Endothelial cell of umbilical vein (primary cell): ENCODE data around the gene WRAP73. TPM values are rescaled to one million over a fixed set of nuclear protein-coding genes. Genes with fewer than 3 reads are reported as not detected.

ENCODE experiments used
- BruUV-seq: library from RNA; stranded (reverse); fragments of 400-500 nt; replicated peaks from 2 replicates; lab custom pipeline; 2021; lab: Mats Ljungman, UMichigan
- CTCF ChIA-PET: fragments of 300-600, 350-600 bp; sonication (Branson Sonifier 250); formaldehyde crosslinking; loops from one replicate; lab custom pipeline; 2021; ENCODE audit warnings: antibody characterized with exemption, inconsistent platforms; lab: Charles Lee
- POLR2A ChIA-PET: fragments of 300-600, 350-600 bp; sonication (Branson Sonifier 250); formaldehyde crosslinking; loops from one replicate; lab custom pipeline; 2021; ENCODE audit warnings: antibody characterized with exemption, inconsistent platforms; lab: Charles Lee
- DNase-seq: peaks from one replicate; pipeline ENCODE4 v3.0.0-alpha.2; 2011; ENCODE audit warnings: low read depth, low spot score
- FAIRE-seq: peaks from 2 replicates; lab custom pipeline; 2011; peaks lifted over from hg19 to GRCh38; lab: Jason Lieb, UNC
- H2AFZ ChIP-seq: 2 replicates; pipeline ENCODE4 v1.6.0; 2012; ENCODE audit warnings: low read depth, low read length, control low read depth, inconsistent platforms
- H3K27ac ChIP-seq: 2 replicates; pipeline ENCODE4 v1.5.1; 2011; ENCODE audit warnings: low read depth, mild to moderate bottlenecking, control low read depth, low read length, moderate library complexity; ENCODE audit not compliant: insufficient read depth
- H3K27me3 ChIP-seq, 2 experiments: 2 replicates each; pipeline versions ENCODE4 v1.6.0 to v1.6.1; 2011; ENCODE audit warnings: low read length in 2 of 2, mixed read lengths in 1 of 2; ENCODE audit not compliant: control insufficient read depth in 2 of 2, insufficient read depth in 2 of 2
- H3K36me3 ChIP-seq, 2 experiments: 2 replicates in 1 of 2; 3 replicates in 1 of 2; pipeline ENCODE4 v1.5.1; 2011; ENCODE audit warnings: low read length in 2 of 2, mild to moderate bottlenecking in 1 of 2, moderate library complexity in 1 of 2; ENCODE audit not compliant: control insufficient read depth in 2 of 2, insufficient read depth in 2 of 2; ENCODE audit errors: extremely low read depth in 1 of 2
- H3K4me1 ChIP-seq: 3 replicates; pipeline ENCODE4 v1.5.1; 2011; ENCODE audit warnings: mild to moderate bottlenecking, low read length; ENCODE audit not compliant: control insufficient read depth, insufficient read depth; ENCODE audit errors: extremely low read depth
- H3K4me2 ChIP-seq: 2 replicates; pipeline ENCODE4 v1.6.1; 2011; ENCODE audit warnings: low read length, control low read depth, mixed read lengths; ENCODE audit not compliant: insufficient read depth
- H3K4me3 ChIP-seq, 3 experiments: fragments of 200-600 bp in 1 of 3; sonication (generic), shearing (Covaris generic) in 1 of 3; replicated peaks in 1 of 3; 2 replicates each; pipeline ENCODE4 v1.5.1; 2011 to 2016; ENCODE audit warnings: control low read depth in 3 of 3, low read length in 3 of 3, mild to moderate bottlenecking in 2 of 3, inconsistent platforms in 1 of 3, low read depth in 1 of 3, moderate library complexity in 1 of 3; ENCODE audit not compliant: insufficient read depth in 1 of 3
- H3K79me2 ChIP-seq: 2 replicates; pipeline ENCODE4 v1.6.0; 2012; ENCODE audit warnings: low read length, inconsistent platforms; ENCODE audit not compliant: control insufficient read depth, insufficient read depth
- H3K9ac ChIP-seq: replicated peaks from 2 replicates; pipeline ENCODE3; 2011; ENCODE audit warnings: low read length, control low read depth; ENCODE audit not compliant: insufficient read depth; ENCODE audit errors: extremely low read depth
- H3K9me1 ChIP-seq: replicated peaks from 3 replicates; pipeline ENCODE4 v1.6.0; 2011; ENCODE audit warnings: mild to moderate bottlenecking, low read length; ENCODE audit not compliant: control insufficient read depth, insufficient read depth; ENCODE audit errors: extremely low read depth
- H3K9me3 ChIP-seq: replicated peaks from 2 replicates; pipeline ENCODE4 v1.5.1; 2012; ENCODE audit warnings: low read length, inconsistent platforms; ENCODE audit not compliant: control insufficient read depth, insufficient read depth
- H4K20me1 ChIP-seq: replicated peaks from 2 replicates; pipeline ENCODE3; 2011; ENCODE audit warnings: mild to moderate bottlenecking, low read length; ENCODE audit not compliant: control insufficient read depth, insufficient read depth; ENCODE audit errors: extremely low read depth
- EZH2 ChIP-seq: IDR thresholded peaks from 2 replicates; pipeline ENCODE4 v1.6.1; 2012; ENCODE audit warnings: borderline replicate concordance, low read depth, mild to moderate bottlenecking, moderate library complexity, low read length, inconsistent platforms; ENCODE audit not compliant: severe bottlenecking
- FOS ChIP-seq: IDR thresholded peaks from 2 replicates; pipeline ENCODE4 v1.6.1; 2011; ENCODE audit warnings: mild to moderate bottlenecking, low read length, moderate library complexity, borderline replicate concordance; ENCODE audit not compliant: insufficient read depth
- GATA2 ChIP-seq: IDR thresholded peaks from 2 replicates; pipeline ENCODE4 v1.7.0; 2011; ENCODE audit warnings: low read depth, mild to moderate bottlenecking, moderate library complexity, mixed read lengths, low read length; ENCODE audit not compliant: insufficient read length, insufficient read depth
- JUN ChIP-seq: IDR thresholded peaks from 2 replicates; pipeline ENCODE4 v1.6.1; 2011; ENCODE audit warnings: borderline replicate concordance, low read depth; ENCODE audit not compliant: insufficient read length, insufficient read depth
- MAX ChIP-seq: IDR thresholded peaks from 2 replicates; pipeline ENCODE4 v1.6.1; 2011; ENCODE audit not compliant: insufficient read depth, insufficient read length
- MYC ChIP-seq: IDR thresholded peaks from one replicate; pipeline ENCODE4 v1.6.1; 2011; ENCODE audit warnings: mild to moderate bottlenecking, low read depth, low read length
- POLR2A ChIP-seq: IDR thresholded peaks from 2 replicates; pipeline ENCODE4 v1.6.1; 2012; ENCODE audit warnings: low read depth, mild to moderate bottlenecking, control low read depth, low read length
- POLR2AphosphoS5 ChIP-seq: IDR thresholded peaks from 2 replicates; pipeline ENCODE4 v1.6.1; 2012; ENCODE audit warnings: low read depth, mild to moderate bottlenecking, control low read depth, low read length, moderate library complexity; ENCODE audit not compliant: insufficient read depth
- dilution Hi-C: fragments of 300-500 bp; cut with MboI; formaldehyde crosslinking; loops from one replicate; pipeline ENCODE4 v1.15.0; 2019; ENCODE audit warnings: low sequenced_read_pairs; ENCODE audit not compliant: extremely low pct_ligation_motif_present
- intact Hi-C: fragments of 100-400 bp; cut with micrococcal nuclease; formaldehyde crosslinking; loops from one replicate; pipeline ENCODE4 v1.10.0; 2022
- polyA plus RNA-seq, 4 experiments: library from polyadenylated mRNA; depleted of rRNA in 3 of 4; stranded (reverse) in 3 of 4; unstranded in 1 of 4; fragments of >200 nt; gene quantifications; 2 replicates each; pipeline versions ENCODE4 v1.2.1 to v1.2.3, GENCODE V29; 2011 to 2012; ENCODE audit warnings: missing spikeins in 1 of 4
- total RNA-seq: library from RNA; stranded (reverse); gene quantifications from 2 replicates; pipeline ENCODE4 v1.2.3, GENCODE V29; 2021
- TF ChIP-seq, protein P1 (sequence below), 2 donors: IDR thresholded peaks; 1 replicate in 1 of 2; 2 replicates in 1 of 2; pipeline ENCODE4 v1.5.1; 2011; ENCODE audit warnings: low read length in 2 of 2, mild to moderate bottlenecking in 2 of 2, moderate library complexity in 2 of 2, control low read depth in 1 of 2, inconsistent platforms in 1 of 2, low read depth in 1 of 2; ENCODE audit not compliant: insufficient read depth in 1 of 2; ENCODE audit errors: extremely low read depth in 1 of 2

WRAP73 gene
- total and polyA plus RNA-seq, 2 donors (not counting 3 experiments of a cell fraction or from before 2014, with no cell fraction given): 23.0 to 50.7 TPM

GRCh38 chr1:3641816-3642215 is 8.1 kb downstream of the WRAP73 start:
- ChIA-PET POLR2A (interaction anchor here (0.6 kb wide), 1 partner anchor 23 kb away, joined by 5 read pairs; no protein-coding TSS in a partner anchor), CTCF (interaction anchor here (0.9 to 1.2 kb wide), 2 partner anchors 83 to 189 kb away, joined by 3 to 4 read pairs; no protein-coding TSS in a partner anchor)
- Histone ChIP-seq H2AFZ (no peak overlapping the region), H3K9ac (no peak overlapping the region), H3K79me2 (no peaks in the 10 kb centered on the region), H3K36me3 (peaks cover 0 to 13% of the 10 kb centered on the region in 2 experiments), H3K9me3 (no peaks in the 10 kb centered on the region), H3K27ac (no peak overlapping the region), H3K4me3 (no peak overlapping the region), H3K4me2 (no peak overlapping the region), H4K20me1 (no peaks in the 10 kb centered on the region), H3K4me1 (no peaks in the 10 kb centered on the region), H3K27me3 (no peaks in the 10 kb centered on the region), H3K9me1 (no peaks in the 10 kb centered on the region)
- dilution Hi-C loops: no loop called here
- BruUV-seq: no TSS peak
- TF ChIP-seq FOS (no peak), MYC (no peak), POLR2A (no peak), GATA2 (no peak), MAX (no peak)
- intact Hi-C loops: no loop called here
- FAIRE-seq (no peak), DNase-seq (no peak)

GRCh38 chr1:3641046-3641760 is 8.7 kb downstream of the WRAP73 start:
- Histone ChIP-seq H3K9ac (no peak overlapping the region), H3K9me3 (no peaks in the 10 kb centered on the region), H3K36me3 (peaks cover 0 to 13% of the 10 kb centered on the region in 2 experiments), H3K27ac (no peak overlapping the region), H3K4me2 (no peak overlapping the region), H3K9me1 (no peaks in the 10 kb centered on the region), H4K20me1 (no peaks in the 10 kb centered on the region), H2AFZ (no peak overlapping the region), H3K4me3 (no peak overlapping the region), H3K4me1 (no peaks in the 10 kb centered on the region), H3K27me3 (no peaks in the 10 kb centered on the region), H3K79me2 (no peaks in the 10 kb centered on the region)
- ChIA-PET POLR2A (no interaction called here), CTCF (interaction anchor here (1.2 kb wide), 1 partner anchor 83 kb away, joined by 4 read pairs; no protein-coding TSS in a partner anchor)
- BruUV-seq: no TSS peak
- FAIRE-seq: no peak
- dilution Hi-C loops (no loop called here), intact Hi-C loops (no loop called here)
- no peak for TF ChIP-seq JUN
- TF ChIP-seq GATA2: no peak
- no peak for TF ChIP-seq EZH2
- TF ChIP-seq MYC: no peak
- TF ChIP-seq POLR2A: no peak
- no peak for TF ChIP-seq MAX
- TF ChIP-seq FOS: no peak
- TF ChIP-seq POLR2AphosphoS5: no peak
- TF ChIP-seq, protein P1, sequence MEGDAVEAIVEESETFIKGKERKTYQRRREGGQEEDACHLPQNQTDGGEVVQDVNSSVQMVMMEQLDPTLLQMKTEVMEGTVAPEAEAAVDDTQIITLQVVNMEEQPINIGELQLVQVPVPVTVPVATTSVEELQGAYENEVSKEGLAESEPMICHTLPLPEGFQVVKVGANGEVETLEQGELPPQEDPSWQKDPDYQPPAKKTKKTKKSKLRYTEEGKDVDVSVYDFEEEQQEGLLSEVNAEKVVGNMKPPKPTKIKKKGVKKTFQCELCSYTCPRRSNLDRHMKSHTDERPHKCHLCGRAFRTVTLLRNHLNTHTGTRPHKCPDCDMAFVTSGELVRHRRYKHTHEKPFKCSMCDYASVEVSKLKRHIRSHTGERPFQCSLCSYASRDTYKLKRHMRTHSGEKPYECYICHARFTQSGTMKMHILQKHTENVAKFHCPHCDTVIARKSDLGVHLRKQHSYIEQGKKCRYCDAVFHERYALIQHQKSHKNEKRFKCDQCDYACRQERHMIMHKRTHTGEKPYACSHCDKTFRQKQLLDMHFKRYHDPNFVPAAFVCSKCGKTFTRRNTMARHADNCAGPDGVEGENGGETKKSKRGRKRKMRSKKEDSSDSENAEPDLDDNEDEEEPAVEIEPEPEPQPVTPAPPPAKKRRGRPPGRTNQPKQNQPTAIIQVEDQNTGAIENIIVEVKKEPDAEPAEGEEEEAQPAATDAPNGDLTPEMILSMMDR (IDR thresholded peaks at IDR 0.05; ENCODE audit: extremely low read depth in 1 of 2, insufficient read depth in 1 of 2, low read depth in 1 of 2, low read length in 2 of 2): no peak
- no peak for DNase-seq
